Astrocyte (in vitro differentiated cells and primary cell): ENCODE measurements around the gene TBC1D8. TPM values are rescaled to one million over a fixed set of nuclear protein-coding genes. Genes with fewer than 3 reads are reported as not detected.

Source experiments
- DNase-seq: peaks from one replicate; pipeline ENCODE4 v3.0.0-alpha.2; 2010; ENCODE audit warnings: low read depth
- FAIRE-seq: peaks from 2 replicates; lab custom pipeline; 2011; peaks lifted over from hg19 to GRCh38; lab: Jason Lieb, UNC
- H2AFZ ChIP-seq: 2 replicates; pipeline ENCODE4 v1.6.0; 2012; ENCODE audit warnings: low read depth, low read length, inconsistent platforms
- H3K27ac ChIP-seq: 2 replicates; pipeline ENCODE4 v1.5.1; 2011; ENCODE audit warnings: low read depth, low read length, inconsistent platforms
- H3K27me3 ChIP-seq: 2 replicates; pipeline ENCODE4 v1.6.0; 2011; ENCODE audit warnings: low read length, inconsistent platforms; ENCODE audit not compliant: insufficient read depth
- H3K36me3 ChIP-seq: 2 replicates; pipeline ENCODE4 v1.5.1; 2011; ENCODE audit warnings: low read length, inconsistent platforms; ENCODE audit not compliant: insufficient read depth
- H3K4me1 ChIP-seq: 2 replicates; pipeline ENCODE4 v1.5.1; 2011; ENCODE audit warnings: low read length, inconsistent platforms; ENCODE audit not compliant: insufficient read depth
- H3K4me2 ChIP-seq: 2 replicates; pipeline ENCODE4 v1.6.0; 2012; ENCODE audit warnings: low read length, inconsistent platforms
- H3K4me3 ChIP-seq: 2 replicates; pipeline ENCODE4 v1.5.1; 2011; ENCODE audit warnings: low read depth, mild to moderate bottlenecking, low read length, inconsistent platforms; ENCODE audit not compliant: insufficient read depth
- H3K79me2 ChIP-seq: 2 replicates; pipeline ENCODE4 v1.6.0; 2012; ENCODE audit warnings: mild to moderate bottlenecking, low read length, inconsistent platforms; ENCODE audit not compliant: insufficient read depth
- H3K9ac ChIP-seq: 2 replicates; pipeline ENCODE4 v1.6.0; 2012; ENCODE audit warnings: mild to moderate bottlenecking, low read length, inconsistent platforms
- H3K9me3 ChIP-seq: 2 replicates; pipeline ENCODE4 v1.5.1; 2012; ENCODE audit warnings: low read depth, mild to moderate bottlenecking, low read length, inconsistent platforms; ENCODE audit not compliant: insufficient read depth
- H4K20me1 ChIP-seq: 2 replicates; pipeline ENCODE4 v1.6.0; 2012; ENCODE audit warnings: low read length, inconsistent platforms; ENCODE audit not compliant: insufficient read depth
- H3K27ac Mint-ChIP-seq: one replicate; pipeline ENCODE4 v1.8.0; 2021; ENCODE audit warnings: mild to moderate bottlenecking, mixed read lengths; ENCODE audit not compliant: unreplicated experiment
- H3K27me3 Mint-ChIP-seq: one replicate; pipeline ENCODE4 v1.8.0; 2021; ENCODE audit warnings: low read depth, mixed read lengths; ENCODE audit not compliant: unreplicated experiment
- H3K36me3 Mint-ChIP-seq: one replicate; pipeline ENCODE4 v1.8.0; 2021; ENCODE audit warnings: low read depth, mixed read lengths; ENCODE audit not compliant: unreplicated experiment
- H3K4me1 Mint-ChIP-seq: one replicate; pipeline ENCODE4 v1.8.0; 2021; ENCODE audit warnings: low read depth, mixed read lengths; ENCODE audit not compliant: unreplicated experiment
- H3K4me3 Mint-ChIP-seq: one replicate; pipeline ENCODE4 v1.8.0; 2021; ENCODE audit warnings: mild to moderate bottlenecking, moderate library complexity, mixed read lengths; ENCODE audit not compliant: unreplicated experiment
- H3K9me3 Mint-ChIP-seq: one replicate; pipeline ENCODE4 v1.8.0; 2021; ENCODE audit warnings: mild to moderate bottlenecking, mixed read lengths; ENCODE audit not compliant: unreplicated experiment
- EZH2 ChIP-seq: IDR thresholded peaks from 2 replicates; pipeline ENCODE4 v1.6.1; 2012; ENCODE audit warnings: mild to moderate bottlenecking, low read length, inconsistent platforms; ENCODE audit not compliant: insufficient read depth
- total RNA-seq: library from RNA; stranded (reverse); gene quantifications from 2 replicates; pipeline ENCODE4 v1.2.1, GENCODE V29; 2021
- TF ChIP-seq, protein P1 (sequence below): IDR thresholded peaks from 2 replicates; pipeline ENCODE4 v1.5.1; 2011; ENCODE audit warnings: low read depth, mild to moderate bottlenecking, inconsistent platforms, low read length, moderate library complexity; ENCODE audit not compliant: insufficient read depth

TBC1D8 gene
- total RNA-seq, 1 donor from 2014 or later = 2.4 TPM

- H3K4me3 ChIP-seq = no peak overlapping the region
- H3K9ac ChIP-seq = no peak overlapping the region
- Mint-ChIP-seq H3K27me3 (peaks cover 1% of the 10 kb centered on the region), H3K36me3 (no peaks in the 10 kb centered on the region), H3K4me3 (no peak overlapping the region), H3K4me1 (no peaks in the 10 kb centered on the region), H3K27ac (no peak overlapping the region), H3K9me3 (peaks cover 5% of the 10 kb centered on the region)
- H2AFZ ChIP-seq = no peak overlapping the region
- FAIRE-seq (no peak), DNase-seq (no peak)
- H3K27ac ChIP-seq = no peak overlapping the region
- no peaks in the 10 kb centered on the region for H4K20me1 ChIP-seq
- TF ChIP-seq, protein P1, sequence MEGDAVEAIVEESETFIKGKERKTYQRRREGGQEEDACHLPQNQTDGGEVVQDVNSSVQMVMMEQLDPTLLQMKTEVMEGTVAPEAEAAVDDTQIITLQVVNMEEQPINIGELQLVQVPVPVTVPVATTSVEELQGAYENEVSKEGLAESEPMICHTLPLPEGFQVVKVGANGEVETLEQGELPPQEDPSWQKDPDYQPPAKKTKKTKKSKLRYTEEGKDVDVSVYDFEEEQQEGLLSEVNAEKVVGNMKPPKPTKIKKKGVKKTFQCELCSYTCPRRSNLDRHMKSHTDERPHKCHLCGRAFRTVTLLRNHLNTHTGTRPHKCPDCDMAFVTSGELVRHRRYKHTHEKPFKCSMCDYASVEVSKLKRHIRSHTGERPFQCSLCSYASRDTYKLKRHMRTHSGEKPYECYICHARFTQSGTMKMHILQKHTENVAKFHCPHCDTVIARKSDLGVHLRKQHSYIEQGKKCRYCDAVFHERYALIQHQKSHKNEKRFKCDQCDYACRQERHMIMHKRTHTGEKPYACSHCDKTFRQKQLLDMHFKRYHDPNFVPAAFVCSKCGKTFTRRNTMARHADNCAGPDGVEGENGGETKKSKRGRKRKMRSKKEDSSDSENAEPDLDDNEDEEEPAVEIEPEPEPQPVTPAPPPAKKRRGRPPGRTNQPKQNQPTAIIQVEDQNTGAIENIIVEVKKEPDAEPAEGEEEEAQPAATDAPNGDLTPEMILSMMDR = no peak
- no peak for TF ChIP-seq EZH2
- H3K4me2 ChIP-seq = no peak overlapping the region
- no peaks in the 10 kb centered on the region for H3K4me1 ChIP-seq
- H3K79me2 ChIP-seq = no peaks in the 10 kb centered on the region
- H3K27me3 ChIP-seq = no peaks in the 10 kb centered on the region
- H3K36me3 ChIP-seq = no peaks in the 10 kb centered on the region
- H3K9me3 ChIP-seq = peaks cover 4% of the 10 kb centered on the region
Measured at GRCh38 chr2:101185656-101186055, 34.5 kb upstream of the TBC1D8 start.

DNA sequence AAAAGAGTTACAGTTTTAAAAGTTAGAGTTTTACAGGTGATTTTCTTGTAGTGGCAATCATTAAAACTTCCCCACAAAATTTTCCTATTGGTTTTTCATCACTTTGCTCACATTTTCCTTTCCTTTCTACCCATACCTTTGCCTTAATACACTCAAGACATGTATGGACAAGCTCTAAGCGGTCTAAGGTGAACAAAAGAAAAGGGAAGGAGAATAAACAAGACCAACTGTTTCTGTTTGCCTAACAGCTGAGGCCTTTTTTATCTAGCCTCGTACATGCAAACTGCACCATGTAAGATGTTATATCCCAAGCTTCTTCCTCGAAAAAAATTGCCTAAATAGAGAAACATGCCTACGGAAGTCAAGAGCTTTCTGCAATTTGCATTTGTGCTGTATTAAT is 33.9 kb upstream of the TBC1D8 start:
- Mint-ChIP-seq H3K4me3 (no peak overlapping the region), H3K9me3 (peaks cover 5% of the 10 kb centered on the region), H3K27me3 (peaks cover 1% of the 10 kb centered on the region), H3K36me3 (no peaks in the 10 kb centered on the region), H3K27ac (no peak overlapping the region), H3K4me1 (no peaks in the 10 kb centered on the region)
- TF ChIP-seq, protein P1 = no peak
- no peak for TF ChIP-seq EZH2
- Histone ChIP-seq H3K4me2 (no peak overlapping the region), H3K4me3 (no peak overlapping the region), H3K27me3 (no peaks in the 10 kb centered on the region), H2AFZ (no peak overlapping the region), H3K9ac (no peak overlapping the region), H3K79me2 (no peaks in the 10 kb centered on the region), H3K4me1 (no peaks in the 10 kb centered on the region), H3K36me3 (no peaks in the 10 kb centered on the region), H3K27ac (no peak overlapping the region), H4K20me1 (no peaks in the 10 kb centered on the region), H3K9me3 (peaks cover 4% of the 10 kb centered on the region)
- DNase-seq (no peak), FAIRE-seq (no peak)

DNA sequence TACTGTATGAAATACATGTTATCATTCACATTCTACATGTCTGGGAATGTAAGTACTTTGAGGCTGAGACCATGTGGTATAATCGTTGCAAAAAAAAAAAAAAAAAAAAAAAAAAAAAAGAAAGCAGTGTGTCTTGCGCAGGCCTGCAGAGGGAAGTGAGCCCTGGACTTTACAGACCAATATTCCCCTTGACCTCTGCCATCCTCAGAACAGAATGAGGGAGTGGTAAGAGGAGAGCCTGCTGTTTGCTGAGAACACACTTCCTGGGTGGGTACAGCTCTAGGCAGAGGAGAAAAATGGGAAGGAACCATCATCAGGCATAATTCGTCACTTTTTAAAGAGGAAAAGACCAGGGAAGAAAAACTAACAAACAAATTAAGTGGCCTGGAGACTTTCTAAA is 28.8 kb upstream of the TBC1D8 start:
- Mint-ChIP-seq H3K27me3 (peaks cover 8% of the 10 kb centered on the region), H3K9me3 (peaks cover 3% of the 10 kb centered on the region), H3K36me3 (no peaks in the 10 kb centered on the region), H3K4me3 (no peak overlapping the region), H3K27ac (no peak overlapping the region), H3K4me1 (no peaks in the 10 kb centered on the region)
- no peak overlapping the region for H3K27ac ChIP-seq
- H3K4me3 ChIP-seq = no peak overlapping the region
- H3K9me3 ChIP-seq = no peaks in the 10 kb centered on the region
- H2AFZ ChIP-seq = no peak overlapping the region
- no peaks in the 10 kb centered on the region for H3K36me3 ChIP-seq
- H3K79me2 ChIP-seq = no peaks in the 10 kb centered on the region
- H3K4me2 ChIP-seq = no peak overlapping the region
- FAIRE-seq (no peak), DNase-seq (no peak)
- H3K9ac ChIP-seq = no peak overlapping the region
- TF ChIP-seq EZH2 = no peak
- TF ChIP-seq, protein P1 = no peak
- H3K27me3 ChIP-seq = no peaks in the 10 kb centered on the region
- H3K4me1 ChIP-seq = no peaks in the 10 kb centered on the region
- H4K20me1 ChIP-seq = no peaks in the 10 kb centered on the region
